HG03064 (cell line): ENCODE measurements around the gene PIGK.
"Not testable (repeated sequence)": the region's sequence is repeated elsewhere in the genome, so short reads cannot be mapped to it uniquely, and the experiment has no call there.

Experiments used
- ATAC-seq: cut with Tn5 transposase; IDR thresholded peaks from one replicate; pipeline ENCODE4 v1.9.1; 2021; ENCODE audit warnings: low read depth; ENCODE audit not compliant: unreplicated experiment

The PIGK gene

DNA sequence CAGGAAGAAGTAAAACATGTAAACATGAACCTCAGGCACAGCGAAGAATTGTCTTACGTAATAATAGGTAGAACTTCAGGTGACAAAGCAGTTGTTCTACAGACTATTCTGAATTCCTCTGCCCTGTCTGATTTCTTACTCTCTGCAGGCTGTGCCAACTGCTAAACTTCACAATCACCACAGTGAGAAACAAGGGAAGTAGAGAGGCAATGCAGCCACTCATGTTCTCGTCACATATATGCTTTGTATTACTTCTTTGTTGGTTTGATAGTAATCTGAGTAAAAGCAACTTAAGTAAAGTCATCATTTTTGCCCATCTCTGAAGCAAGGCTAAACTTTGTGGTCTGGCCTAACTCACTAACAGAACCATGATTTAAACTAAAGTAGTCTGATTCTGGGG, 21.9 kb downstream of the PIGK start:
- no peak for ATAC-seq

GRCh38 chr1:77193951-77194350, 25.3 kb downstream of the PIGK start:
- ATAC-seq = no peak

- ATAC-seq = no peak
Observed at GRCh38 chr1:77188770-77189169, 30.5 kb downstream of the PIGK start.

DNA sequence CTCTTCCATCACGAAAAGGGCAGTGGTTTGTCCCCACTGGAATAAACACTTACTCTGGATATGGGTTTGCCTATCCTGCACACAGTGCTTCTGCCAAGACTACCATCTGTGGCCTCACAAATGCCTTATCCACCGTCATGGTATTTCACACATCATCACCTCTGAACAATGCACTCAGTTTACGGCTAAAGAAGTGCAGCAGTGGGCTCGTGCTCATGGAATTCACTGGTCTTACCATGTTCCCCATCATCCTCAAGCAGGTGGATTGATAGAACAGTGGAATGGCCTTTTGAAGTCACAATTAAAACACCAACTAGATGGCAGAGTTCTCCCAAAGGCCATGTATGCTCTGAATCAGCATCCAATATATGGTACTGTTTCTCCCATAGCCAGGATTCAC, 32.3 kb downstream of the PIGK start:
- not testable (repeated sequence) for ATAC-seq

DNA sequence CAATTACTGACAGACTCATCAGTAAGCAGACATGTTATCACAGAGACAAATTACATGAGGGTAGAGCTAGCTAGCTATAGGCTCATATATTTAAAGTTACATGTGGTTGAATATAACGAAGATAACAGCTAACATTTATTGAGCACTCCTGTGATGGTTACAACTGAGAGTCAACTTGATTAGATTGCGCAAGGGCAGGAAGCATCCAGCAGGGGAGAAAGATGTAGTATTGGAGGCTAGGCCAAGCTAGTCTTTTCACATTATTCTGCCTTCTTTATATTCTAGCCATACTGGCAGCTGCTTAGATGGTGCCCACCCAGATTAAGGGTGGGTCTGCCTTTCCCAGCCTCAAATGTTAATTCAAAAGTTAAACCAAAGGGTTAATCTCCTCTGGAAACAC, 37.1 kb downstream of the PIGK start:
- no peak for ATAC-seq

DNA sequence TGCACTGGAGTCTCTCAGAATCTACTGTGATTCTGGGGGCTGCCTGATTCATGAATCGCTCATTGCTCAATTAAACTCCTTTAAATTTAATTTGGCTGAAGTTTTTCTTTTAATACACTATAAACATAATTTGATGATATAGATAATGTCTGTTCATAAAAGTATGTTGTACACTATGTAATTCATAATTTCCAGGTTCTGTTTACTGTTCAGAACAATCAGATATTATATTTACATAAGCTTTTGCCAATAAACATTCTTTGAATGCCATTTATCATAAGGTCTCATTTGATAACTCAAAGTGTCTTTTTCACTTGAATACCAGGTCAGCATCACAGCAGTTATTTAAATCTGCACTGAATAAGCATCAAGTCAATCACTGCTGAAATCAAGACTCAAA, 39.6 kb downstream of the PIGK start:
- no peak for ATAC-seq

- no peak for ATAC-seq
Observed at GRCh38 chr1:77175230-77175844, 43.9 kb downstream of the PIGK start.

DNA sequence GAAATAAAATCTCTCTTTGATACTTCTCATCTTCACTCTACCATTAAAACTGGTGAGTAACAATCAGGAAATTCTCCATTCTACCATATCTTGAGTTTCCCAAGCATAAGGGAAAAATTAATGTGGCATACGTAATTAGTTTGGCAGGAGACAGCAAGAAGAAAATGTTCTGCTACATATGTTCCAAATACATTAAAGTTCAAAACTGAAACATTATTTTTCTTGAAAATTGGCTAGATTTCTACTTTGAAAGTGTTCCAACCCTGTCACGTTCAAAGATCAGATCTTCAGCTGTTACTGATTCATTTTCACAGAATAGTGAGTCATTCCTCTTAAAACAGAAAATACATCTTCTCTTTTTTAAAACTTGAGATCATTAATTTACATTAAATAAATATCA, 48.5 kb downstream of the PIGK start:
- no peak for ATAC-seq

DNA sequence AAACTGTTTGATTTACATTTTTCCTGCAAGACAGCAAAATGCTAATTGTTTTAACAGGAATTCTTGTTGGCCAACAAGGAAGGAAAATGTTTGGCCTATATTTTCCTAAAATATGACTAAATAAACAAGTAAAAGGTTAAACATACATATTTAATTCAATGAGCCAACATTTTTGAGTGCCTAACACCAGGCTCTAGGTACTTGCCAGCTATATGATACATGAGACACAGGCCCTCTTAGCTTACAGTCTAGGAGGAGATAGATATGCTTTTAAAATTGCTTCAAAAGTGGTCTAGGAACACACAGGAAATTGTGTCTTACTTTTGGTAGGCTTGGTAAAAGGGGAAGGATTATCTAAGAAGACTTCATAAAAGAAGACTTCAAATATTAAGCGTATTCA, 50.9 kb downstream of the PIGK start:
- no peak for ATAC-seq

- no peak for ATAC-seq
Observed at GRCh38 chr1:77164434-77164944, 54.7 kb downstream of the PIGK start.

DNA sequence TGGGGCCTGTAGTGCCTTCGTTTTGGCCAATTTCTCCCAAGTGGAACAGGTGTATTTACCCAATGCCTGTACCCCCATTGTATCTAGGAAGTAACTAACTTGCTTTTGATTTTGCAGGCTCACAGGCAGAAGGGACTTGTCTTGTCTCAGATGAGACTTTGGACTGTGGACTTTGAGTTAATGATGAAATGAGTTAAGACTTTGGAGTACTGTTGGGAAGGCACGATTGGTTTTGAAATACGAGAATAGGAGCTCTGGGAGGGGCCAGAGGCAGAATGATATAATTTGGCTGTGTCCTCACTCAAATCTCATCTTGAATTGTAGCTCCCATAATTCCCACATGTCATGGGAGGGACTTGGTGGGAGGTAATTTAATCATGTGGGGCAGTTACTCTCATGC, 59.5 kb downstream of the PIGK start:
- not testable (repeated sequence) for ATAC-seq

- no peak for ATAC-seq
Observed at GRCh38 chr1:77156214-77156613, 63.0 kb downstream of the PIGK start.

- ATAC-seq = no peak
Observed at GRCh38 chr1:77146270-77146669, 73.0 kb downstream of the PIGK start.

- no peak for ATAC-seq
Observed at GRCh38 chr1:77143529-77144121, 75.6 kb downstream of the PIGK start.

GRCh38 chr1:77139389-77139788, 79.8 kb downstream of the PIGK start:
- no peak for ATAC-seq

DNA sequence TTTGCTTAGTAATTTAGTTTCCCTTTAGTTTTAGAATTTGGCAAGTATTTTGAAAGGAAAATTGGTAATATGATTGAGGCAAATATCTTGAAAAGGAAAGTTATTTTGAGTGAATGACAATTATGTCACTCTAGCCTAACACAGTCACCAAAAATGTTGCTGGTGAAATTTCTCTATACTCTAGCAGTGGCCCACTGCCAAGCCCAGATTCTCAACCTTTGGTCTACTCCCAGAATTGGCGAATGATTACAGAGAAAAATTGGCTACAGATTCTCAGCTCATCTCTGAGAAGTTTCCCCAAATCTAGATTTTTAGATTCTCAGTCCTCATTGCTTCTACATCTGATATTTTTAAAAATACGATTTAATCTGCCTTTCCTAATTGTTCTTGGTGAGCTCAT, 84.9 kb downstream of the PIGK start:
- ATAC-seq = no peak

- ATAC-seq = no peak
Observed at GRCh38 chr1:77133731-77134358, 85.4 kb downstream of the PIGK start.

DNA sequence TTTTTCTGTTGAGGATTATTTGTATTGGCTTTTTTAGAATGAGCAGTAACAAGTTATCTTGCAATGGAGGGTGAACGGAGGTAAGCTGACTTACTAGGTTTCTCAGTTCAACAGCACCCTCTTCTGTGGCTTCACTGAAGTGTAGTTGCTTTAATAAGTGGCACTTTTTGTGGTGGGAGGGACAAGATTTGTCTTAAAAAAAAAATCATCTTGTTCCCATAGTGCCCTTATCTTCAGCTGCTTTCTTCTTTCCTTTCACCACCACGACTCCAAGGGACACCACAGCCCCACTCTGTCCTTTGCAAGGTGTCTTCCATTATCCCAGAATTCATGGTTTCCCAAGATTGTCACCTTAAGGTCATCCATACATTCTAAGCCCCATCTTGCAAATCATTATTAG, 92.9 kb downstream of the PIGK start:
- peak; percentile 71 for ATAC-seq

- ATAC-seq = no peak
Observed at GRCh38 chr1:77121503-77121902, 97.7 kb downstream of the PIGK start.

DNA sequence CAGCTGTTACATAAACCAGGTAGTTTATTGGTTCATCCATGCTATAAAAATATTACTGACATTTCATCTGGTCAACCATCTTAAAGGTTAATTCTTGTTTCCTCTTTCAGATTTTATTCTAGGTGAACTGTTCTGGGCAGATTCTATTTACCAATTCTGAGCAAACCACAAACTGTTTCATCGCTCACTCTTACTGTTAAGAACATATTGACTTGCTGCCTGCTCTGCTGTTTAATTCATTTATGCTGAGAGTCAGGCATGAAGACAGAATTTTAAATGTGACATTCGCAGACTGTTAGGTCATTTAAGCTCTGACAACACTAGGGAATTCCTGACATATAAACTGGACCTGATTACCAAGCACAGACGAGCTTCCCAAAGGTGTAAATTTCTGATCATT, 98.3 kb downstream of the PIGK start:
- no peak for ATAC-seq

GRCh38 chr1:77118712-77119111, 100.5 kb downstream of the PIGK start:
- ATAC-seq = no peak

- no peak for ATAC-seq
Observed at GRCh38 chr1:77104672-77105071, 114.6 kb downstream of the PIGK start.
